Activated T-cell treated with anti-CD3 and anti-CD28 coated beads, Interleukin-2, amount 50 U/mL, for 24 hours (primary cell): ENCODE results near the gene TWIST2.

Experiments used
- DNase-seq: peaks from one replicate; pipeline ENCODE4 v3.0.0-alpha.2; 2020
- H3K27ac Mint-ChIP-seq: 2 replicates; pipeline ENCODE4 v1.8.0; 2020; ENCODE audit warnings: mild to moderate bottlenecking, mixed read lengths
- H3K27me3 Mint-ChIP-seq: 2 replicates; pipeline ENCODE4 v1.8.0; 2020; ENCODE audit warnings: mixed read lengths
- H3K36me3 Mint-ChIP-seq: 2 replicates; pipeline ENCODE4 v1.8.0; 2020; ENCODE audit warnings: low read depth, mixed read lengths
- H3K4me1 Mint-ChIP-seq: 2 replicates; pipeline ENCODE4 v1.8.0; 2020; ENCODE audit warnings: low read depth, mixed read lengths
- H3K4me3 Mint-ChIP-seq: 2 replicates; pipeline ENCODE4 v1.8.0; 2020; ENCODE audit warnings: mild to moderate bottlenecking, moderate library complexity, mixed read lengths
- H3K9me3 Mint-ChIP-seq: 2 replicates; pipeline ENCODE4 v1.8.0; 2020; ENCODE audit warnings: mixed read lengths

TWIST2 gene

DNA sequence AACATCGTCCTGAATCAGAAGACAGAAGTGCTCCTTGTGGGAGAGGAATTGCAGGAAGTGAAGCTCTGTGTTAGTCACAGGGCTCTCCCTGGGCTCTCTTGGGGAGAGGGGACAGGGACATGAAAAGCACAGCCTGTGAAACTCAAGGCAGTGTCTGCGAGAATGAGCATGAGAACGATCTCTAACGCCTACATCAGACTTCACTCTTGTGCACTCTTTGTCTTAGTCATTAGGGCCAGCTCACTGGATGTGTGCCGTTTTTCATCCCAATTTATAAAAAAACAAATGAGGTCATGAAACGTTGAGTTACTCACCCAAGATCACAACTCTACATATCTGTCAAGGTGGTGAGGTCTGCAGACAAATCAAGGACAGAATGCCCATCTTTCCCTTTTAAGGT lies 27.0 kb upstream of the TWIST2 start:
- no peak for DNase-seq
- Mint-ChIP-seq H3K4me3 (no peak overlapping the region), H3K4me1 (no peaks in the 10 kb centered on the region), H3K27ac (no peak overlapping the region), H3K27me3 (peaks cover 87% of the 10 kb centered on the region), H3K36me3 (no peaks in the 10 kb centered on the region), H3K9me3 (peaks cover 12% of the 10 kb centered on the region)

DNA sequence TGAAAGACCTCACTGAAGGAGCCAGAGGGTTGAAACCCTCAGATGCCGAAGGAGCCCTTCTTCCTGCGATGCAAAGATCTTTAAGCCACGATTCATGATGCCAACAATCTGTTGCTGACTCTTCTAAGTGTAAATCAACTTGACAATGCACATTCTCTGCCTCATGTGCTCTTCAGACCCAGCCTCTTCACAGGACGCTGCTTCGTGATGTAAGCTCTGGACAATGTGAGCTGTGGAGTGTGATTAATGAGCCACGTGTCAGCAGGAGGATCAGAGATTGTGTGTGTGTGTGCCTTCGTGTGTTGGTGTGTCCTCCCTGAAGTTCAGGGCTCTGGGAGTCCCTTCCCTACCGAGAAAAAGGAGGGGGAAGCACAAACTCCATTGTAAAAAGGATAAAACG lies 26.5 kb upstream of the TWIST2 start:
- no peak overlapping the region for H3K4me3 Mint-ChIP-seq
- peaks cover 87% of the 10 kb centered on the region for H3K27me3 Mint-ChIP-seq
- no peaks in the 10 kb centered on the region for H3K36me3 Mint-ChIP-seq
- H3K27ac Mint-ChIP-seq: no peak overlapping the region
- H3K4me1 Mint-ChIP-seq: no peaks in the 10 kb centered on the region
- peaks cover 15% of the 10 kb centered on the region for H3K9me3 Mint-ChIP-seq
- DNase-seq: no peak

DNA sequence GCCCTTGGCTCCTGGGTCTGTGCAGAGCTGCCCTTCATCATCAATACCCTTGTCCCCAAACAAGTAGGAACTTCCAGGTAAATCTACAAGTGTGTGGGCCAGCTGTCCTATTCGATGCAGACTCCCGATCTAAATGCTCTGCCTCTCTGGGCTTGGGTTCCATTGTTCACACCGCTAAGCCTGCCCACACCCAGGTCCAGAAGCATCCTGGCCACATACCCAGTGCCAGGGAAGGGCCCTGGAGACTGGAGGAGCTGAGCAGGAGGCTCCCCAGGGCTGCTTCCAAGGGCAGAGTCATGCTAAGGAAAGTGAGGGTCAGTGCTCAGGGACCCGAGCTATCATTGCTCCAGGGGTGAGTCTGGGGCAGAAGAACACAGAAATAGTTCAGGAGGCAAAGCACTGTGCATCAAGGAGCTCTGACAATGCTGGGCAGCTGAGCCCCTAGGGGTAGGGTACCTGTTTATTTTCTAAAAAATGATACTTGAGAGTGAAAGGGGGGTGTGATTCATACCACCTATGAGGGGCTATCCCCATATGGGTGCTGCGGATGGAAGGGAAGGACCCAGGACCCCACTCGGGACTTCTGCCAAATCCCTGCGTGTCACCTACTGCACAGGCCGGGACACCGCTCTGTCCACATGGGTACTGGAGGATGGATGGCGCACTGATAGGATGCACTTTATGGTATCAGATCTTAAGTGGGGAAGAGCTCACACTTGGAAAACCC lies 25.8 kb upstream of the TWIST2 start:
- no peaks in the 10 kb centered on the region for H3K36me3 Mint-ChIP-seq
- peaks cover 15% of the 10 kb centered on the region for H3K9me3 Mint-ChIP-seq
- no peak for DNase-seq
- peaks cover 84% of the 10 kb centered on the region for H3K27me3 Mint-ChIP-seq
- H3K4me1 Mint-ChIP-seq: no peaks in the 10 kb centered on the region
- H3K4me3 Mint-ChIP-seq: no peak overlapping the region
- H3K27ac Mint-ChIP-seq: no peak overlapping the region

DNA sequence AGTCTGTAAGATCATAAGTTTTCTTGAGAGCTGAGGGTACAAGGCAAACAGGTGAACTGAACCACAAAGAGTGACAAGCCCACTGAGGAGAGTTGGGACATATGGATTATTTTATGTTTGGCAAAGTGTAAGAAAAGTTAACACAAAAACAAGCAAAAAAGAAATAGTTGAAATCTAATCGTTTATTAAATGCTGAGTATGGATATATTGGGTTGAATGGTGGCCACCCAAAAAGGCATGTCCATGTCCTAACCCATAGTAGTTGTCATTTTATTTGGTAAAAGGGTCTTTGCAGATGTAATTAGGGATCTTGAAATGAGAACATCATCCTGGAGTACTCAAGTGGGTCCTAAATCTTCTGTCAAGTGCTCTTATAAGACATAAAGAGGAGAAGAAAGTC lies 24.9 kb upstream of the TWIST2 start:
- no peak for DNase-seq
- Mint-ChIP-seq H3K9me3 (peaks cover 15% of the 10 kb centered on the region), H3K4me1 (no peaks in the 10 kb centered on the region), H3K27ac (no peak overlapping the region), H3K36me3 (no peaks in the 10 kb centered on the region), H3K27me3 (peaks cover 80% of the 10 kb centered on the region), H3K4me3 (no peak overlapping the region)

DNA sequence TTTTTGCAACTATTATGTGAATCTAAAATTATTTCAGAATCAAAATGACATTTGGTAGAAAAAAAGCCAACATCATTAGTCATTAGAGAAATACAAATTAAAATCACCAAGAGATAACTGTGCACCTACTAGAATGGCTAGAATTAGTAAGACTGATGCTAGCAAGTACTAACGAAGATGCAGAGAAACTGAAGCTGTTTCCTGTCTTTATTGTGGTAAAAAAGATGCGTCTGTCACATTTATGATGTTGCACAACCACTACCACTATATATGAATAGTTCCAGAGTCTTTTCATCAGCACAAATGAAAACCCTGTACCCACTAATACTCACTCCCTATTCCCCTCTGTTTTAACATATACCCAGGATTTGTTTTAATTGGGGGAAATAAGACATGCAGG lies 16.7 kb upstream of the TWIST2 start:
- Mint-ChIP-seq H3K9me3 (peaks cover 3% of the 10 kb centered on the region), H3K36me3 (no peaks in the 10 kb centered on the region), H3K4me3 (no peak overlapping the region), H3K27ac (no peak overlapping the region), H3K27me3 (peaks cover 67% of the 10 kb centered on the region), H3K4me1 (no peaks in the 10 kb centered on the region)
- no peak for DNase-seq

DNA sequence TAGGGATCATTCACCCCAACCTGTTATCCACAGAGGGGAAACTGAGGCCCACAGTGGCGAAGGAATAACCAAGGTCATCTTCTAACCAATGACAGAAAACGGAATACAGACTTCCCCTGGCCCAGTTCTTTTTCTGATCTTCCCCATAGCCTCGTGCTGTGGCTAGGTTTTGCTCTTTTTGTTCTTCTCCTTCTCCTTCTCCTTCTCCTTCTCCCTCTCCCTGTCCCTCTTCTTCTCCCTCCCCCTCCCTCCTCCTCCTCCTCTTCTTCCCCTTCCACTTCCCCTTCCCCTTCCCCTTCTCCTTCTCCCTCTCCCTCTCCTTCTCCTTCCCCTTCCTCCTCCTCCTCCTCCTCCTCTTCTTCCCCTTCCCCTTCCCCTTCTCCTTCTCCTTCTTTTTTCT lies 12.9 kb upstream of the TWIST2 start:
- no peaks in the 10 kb centered on the region for H3K36me3 Mint-ChIP-seq
- H3K9me3 Mint-ChIP-seq: no peaks in the 10 kb centered on the region
- peaks cover 68% of the 10 kb centered on the region for H3K27me3 Mint-ChIP-seq
- no peak for DNase-seq
- H3K4me1 Mint-ChIP-seq: no peaks in the 10 kb centered on the region
- H3K4me3 Mint-ChIP-seq: no peak overlapping the region
- H3K27ac Mint-ChIP-seq: no peak overlapping the region

DNA sequence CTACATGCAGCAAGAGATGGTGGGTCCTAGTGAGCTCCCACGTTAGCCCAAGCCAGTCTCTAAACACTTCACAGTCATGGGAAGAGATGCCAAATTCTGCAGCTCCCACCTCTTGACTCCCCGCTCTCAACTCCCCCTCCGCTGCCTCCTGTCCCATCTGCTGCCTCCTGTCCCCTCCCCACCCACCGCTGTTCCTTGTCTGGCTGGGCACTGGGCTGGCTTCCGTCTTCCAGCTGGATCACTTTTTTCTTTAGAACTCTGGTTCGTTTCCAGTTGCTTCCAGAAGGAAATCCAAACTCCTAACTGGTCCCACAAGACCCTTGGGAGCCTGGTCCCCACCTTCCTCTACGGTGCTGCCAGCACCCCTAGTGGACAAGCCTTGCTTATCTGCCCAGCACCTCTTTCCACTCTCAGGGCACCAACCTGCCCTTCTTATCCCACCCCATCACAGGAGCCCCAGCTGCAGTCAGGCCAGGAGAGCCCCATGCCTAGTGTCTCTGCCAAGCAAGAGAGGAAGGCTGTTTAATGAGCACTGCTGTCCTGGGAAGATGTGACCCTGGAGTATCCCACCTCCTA lies 12.1 kb upstream of the TWIST2 start:
- Mint-ChIP-seq H3K4me1 (no peaks in the 10 kb centered on the region), H3K27ac (no peak overlapping the region), H3K4me3 (no peak overlapping the region), H3K27me3 (peaks cover 72% of the 10 kb centered on the region), H3K9me3 (no peaks in the 10 kb centered on the region), H3K36me3 (no peaks in the 10 kb centered on the region)
- no peak for DNase-seq

DNA sequence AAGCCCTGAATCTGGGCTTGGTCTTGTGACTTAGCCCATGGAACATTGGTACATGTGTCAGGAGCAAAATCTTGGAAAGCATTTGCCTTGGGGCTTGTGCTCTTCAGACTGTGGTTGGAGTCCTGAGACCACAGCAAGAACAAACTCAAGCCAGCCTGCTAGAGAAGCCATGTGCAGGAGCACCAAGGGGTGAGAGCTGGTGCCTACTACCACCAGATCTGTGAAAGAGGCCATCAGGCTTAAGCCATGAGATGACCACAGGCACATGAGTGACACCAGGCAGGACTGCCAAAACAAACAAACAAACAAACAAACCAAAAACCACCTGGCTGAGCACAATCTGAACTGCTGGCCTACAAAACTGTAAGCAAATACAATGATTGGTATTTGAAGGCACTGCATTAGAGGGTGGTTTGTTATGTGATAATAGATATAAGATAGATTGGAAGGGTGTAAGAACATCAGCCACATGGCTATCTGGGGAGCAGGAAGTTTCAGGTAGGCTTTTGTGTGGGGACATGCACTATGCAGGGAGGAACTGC lies 9.0 kb upstream of the TWIST2 start:
- DNase-seq: no peak
- H3K27ac Mint-ChIP-seq: no peak overlapping the region
- H3K27me3 Mint-ChIP-seq: peaks cover 73% of the 10 kb centered on the region
- H3K36me3 Mint-ChIP-seq: no peaks in the 10 kb centered on the region
- no peak overlapping the region for H3K4me3 Mint-ChIP-seq
- H3K9me3 Mint-ChIP-seq: no peaks in the 10 kb centered on the region
- H3K4me1 Mint-ChIP-seq: no peaks in the 10 kb centered on the region

DNA sequence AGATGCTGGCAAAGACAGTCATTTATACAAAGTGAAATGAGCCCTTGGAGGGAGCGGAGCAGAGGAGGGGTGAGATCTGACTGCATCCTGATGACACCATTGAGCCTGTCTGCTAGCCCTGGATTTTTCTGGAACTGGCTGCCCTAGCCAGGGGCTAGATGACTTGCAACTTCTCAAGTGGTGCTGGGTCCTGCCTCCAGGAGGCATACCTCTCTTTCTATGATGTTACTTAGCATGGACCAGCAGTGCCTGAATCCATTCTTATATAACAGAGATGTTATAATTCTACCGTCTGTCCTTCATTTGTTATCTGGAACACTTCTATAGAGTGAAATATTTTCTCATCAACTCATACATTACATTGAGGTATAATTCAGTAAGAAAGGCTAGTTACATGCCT lies 8.5 kb upstream of the TWIST2 start:
- Mint-ChIP-seq H3K4me1 (no peaks in the 10 kb centered on the region), H3K9me3 (no peaks in the 10 kb centered on the region), H3K4me3 (no peak overlapping the region), H3K27me3 (peaks cover 73% of the 10 kb centered on the region), H3K27ac (no peak overlapping the region), H3K36me3 (no peaks in the 10 kb centered on the region)
- no peak for DNase-seq

DNA sequence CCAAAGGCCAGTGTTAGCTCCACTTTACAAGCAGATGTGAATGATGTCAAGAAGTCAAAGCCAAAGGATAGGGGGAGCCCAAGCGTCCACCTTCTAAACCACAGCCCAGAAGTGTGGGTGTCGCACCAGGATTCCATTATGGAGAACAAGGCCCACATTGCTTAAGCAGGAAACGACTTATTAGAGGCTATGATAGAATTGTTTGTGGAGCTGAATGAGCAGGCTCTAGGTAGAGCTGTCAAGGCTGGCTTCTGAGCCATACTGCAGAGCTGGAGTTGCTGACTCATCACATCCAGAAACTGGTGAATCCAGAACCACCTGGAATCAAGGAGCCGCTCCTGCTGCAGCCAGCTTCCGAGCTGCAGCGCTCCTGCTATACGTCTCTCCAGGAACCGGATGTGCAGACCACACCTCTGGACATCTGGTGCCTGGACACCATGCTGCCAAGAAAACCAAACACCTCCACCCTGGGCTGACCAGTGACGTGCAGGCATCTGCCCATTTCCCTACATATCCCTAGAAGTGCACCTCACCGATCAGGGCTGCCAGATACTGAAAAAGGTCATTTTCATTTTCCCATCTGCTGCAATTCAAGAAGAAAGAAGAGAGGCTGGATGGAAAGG lies 6.2 kb upstream of the TWIST2 start:
- Mint-ChIP-seq H3K27ac (no peak overlapping the region), H3K36me3 (no peaks in the 10 kb centered on the region), H3K4me1 (no peaks in the 10 kb centered on the region), H3K9me3 (no peaks in the 10 kb centered on the region), H3K4me3 (no peak overlapping the region), H3K27me3 (peaks cover 81% of the 10 kb centered on the region)
- no peak for DNase-seq

DNA sequence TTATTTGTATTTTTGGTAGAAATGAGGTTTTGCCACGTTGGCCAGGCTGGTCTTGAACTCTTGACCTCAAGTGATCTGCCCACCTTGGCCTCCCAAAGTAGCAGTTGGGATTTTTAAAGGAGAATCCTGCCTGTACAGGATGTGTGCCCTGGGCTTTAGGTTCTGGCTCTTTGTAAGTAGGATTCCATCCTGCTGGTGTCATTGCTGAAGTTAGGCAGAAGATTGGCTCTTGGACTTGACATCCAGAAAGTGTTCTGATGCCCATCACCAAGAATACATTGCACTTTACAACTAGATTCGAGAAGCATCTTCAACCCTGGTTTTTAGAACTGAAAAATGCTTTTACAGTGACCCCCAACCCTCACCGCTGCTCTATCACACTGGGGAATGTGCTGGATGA lies 4.4 kb upstream of the TWIST2 start:
- Mint-ChIP-seq H3K4me1 (peaks cover 2% of the 10 kb centered on the region), H3K27me3 (peaks cover 75% of the 10 kb centered on the region), H3K27ac (no peak overlapping the region), H3K36me3 (no peaks in the 10 kb centered on the region), H3K4me3 (no peak overlapping the region), H3K9me3 (no peaks in the 10 kb centered on the region)
- no peak for DNase-seq

DNA sequence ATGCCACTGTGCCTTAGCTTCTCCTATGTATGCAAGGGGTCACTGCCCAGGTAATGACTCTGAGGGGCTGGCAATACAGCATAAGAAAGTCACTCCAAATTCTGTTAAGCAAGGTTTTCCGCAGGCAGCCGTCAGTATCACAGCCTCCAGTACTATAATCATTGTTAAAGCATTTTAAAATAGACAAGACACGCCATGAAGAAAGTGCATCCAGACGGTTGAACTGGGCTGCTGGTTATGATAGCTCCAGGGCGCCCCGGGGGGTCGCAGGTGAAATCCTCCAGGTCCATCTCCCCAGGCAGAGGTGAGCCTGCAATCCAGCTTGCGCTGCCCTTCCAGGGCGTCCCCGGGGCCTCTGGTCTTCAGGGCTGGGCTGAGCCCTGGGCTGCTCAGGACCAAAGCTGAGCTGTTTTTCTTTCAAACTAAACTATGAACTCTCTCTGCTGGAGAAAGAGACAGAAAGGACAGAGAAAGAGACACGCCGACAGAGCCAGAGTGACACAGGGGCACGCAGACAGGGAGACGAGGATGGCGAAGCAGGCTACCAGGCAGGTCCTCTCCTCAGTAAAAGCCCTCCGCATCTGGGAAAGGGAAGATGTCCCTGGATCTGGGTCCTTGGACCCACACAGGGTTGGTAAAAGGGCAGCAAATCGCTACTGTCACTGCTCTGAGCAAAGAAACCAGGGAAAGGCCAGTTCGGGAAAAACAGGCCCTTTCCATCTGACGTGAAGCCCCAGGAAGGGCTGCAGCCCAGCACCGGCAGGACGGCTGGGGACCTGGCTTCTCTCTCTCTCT lies 2.1 kb upstream of the TWIST2 start:
- no peak for DNase-seq
- no peaks in the 10 kb centered on the region for H3K9me3 Mint-ChIP-seq

DNA sequence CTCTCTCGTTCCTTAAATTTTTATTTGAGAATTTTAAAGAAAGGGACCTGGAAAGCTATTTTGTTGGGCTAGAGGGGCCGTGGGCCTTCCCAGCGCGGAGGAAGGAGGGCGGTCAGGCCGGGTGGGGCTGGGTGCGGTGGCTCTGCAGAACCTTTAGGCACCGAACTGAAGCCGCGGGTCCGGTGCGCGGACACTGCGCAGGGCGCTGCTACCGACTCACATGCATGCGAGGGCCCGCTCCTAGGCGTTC lies 1.6 kb upstream of the TWIST2 start:
- no peak for DNase-seq
- Mint-ChIP-seq H3K36me3 (no peaks in the 10 kb centered on the region), H3K4me1 (peaks cover 2% of the 10 kb centered on the region), H3K4me3 (no peak overlapping the region), H3K27ac (no peak overlapping the region), H3K27me3 (peaks cover 76% of the 10 kb centered on the region), H3K9me3 (no peaks in the 10 kb centered on the region)

More for the DNA sequence above, 2.1 kb upstream of the TWIST2 start:
- H3K36me3 Mint-ChIP-seq: no peaks in the 10 kb centered on the region
- H3K4me1 Mint-ChIP-seq: peaks cover 2% of the 10 kb centered on the region
- peaks cover 73% of the 10 kb centered on the region for H3K27me3 Mint-ChIP-seq
- H3K4me3 Mint-ChIP-seq: no peak overlapping the region
- H3K27ac Mint-ChIP-seq: no peak overlapping the region

DNA sequence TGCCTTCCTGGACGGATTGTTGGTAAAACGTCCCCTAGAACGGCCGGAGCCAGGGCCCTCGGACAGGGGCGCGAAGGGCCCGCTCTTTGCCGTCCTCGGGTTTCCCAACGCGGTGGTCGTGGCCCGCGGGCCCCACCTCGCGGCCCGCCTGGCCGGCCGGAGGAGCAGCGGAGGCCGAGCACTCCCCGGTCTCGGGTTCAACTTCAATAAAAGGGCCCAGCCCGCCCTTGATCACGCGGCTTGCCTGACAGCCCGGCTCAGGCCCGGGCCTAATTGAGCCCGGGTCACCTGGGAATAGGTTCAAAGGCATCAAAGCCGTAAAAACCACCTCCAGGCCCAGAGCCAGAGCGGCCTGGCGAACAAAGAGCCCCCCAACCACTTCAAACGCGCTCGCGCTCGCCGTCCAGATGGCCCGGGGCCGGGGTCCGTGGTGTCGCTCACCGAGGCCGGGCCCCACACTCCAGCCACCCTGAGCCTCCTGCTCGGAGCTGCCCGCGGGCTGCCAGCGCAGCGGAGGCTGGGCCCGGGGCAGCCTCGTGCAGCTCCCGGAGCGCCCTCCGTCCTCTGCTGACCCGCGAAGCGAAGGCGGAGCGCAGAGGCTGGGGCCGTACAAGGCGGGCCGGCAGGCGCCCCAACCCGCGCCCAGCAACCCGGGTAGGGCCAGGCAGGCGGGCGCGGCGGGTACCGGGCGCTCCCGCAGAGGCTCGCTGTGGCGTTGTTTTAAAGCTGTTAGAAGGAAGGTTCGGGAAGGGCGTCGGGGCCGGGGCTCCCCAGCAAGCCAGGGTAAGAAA lies 1.1 kb upstream of the TWIST2 start:
- Mint-ChIP-seq H3K36me3 (no peaks in the 10 kb centered on the region), H3K4me3 (no peak overlapping the region), H3K27me3 (peaks cover 79% of the 10 kb centered on the region), H3K9me3 (no peaks in the 10 kb centered on the region), H3K4me1 (peaks cover 2% of the 10 kb centered on the region), H3K27ac (no peak overlapping the region)
- no peak for DNase-seq
